WTC11 (cell line): ENCODE measurements around the gene CEMIP. TPM values are rescaled to one million over a fixed set of nuclear protein-coding genes. Genes with fewer than 3 reads are reported as not detected.

Source experiments
- ATAC-seq: fragments of 200-7000 bp; cut with Tn5 transposase; 2 replicates; pipeline ENCODE4 v1.10.0; 2021; ENCODE audit warnings: mild to moderate bottlenecking, moderate library complexity
- CTCF ChIA-PET: fragments of 300-600 bp; sonication (Branson Sonifier 250); formaldehyde crosslinking; loops from one replicate; lab custom pipeline; 2021; ENCODE audit warnings: antibody characterized with exemption; lab: Charles Lee
- POLR2A ChIA-PET: fragments of 350-600 bp; sonication (Branson Sonifier 250); formaldehyde crosslinking; loops from one replicate; lab custom pipeline; 2021; ENCODE audit warnings: antibody characterized with exemption; lab: Charles Lee
- DNase-seq: peaks from one replicate; pipeline ENCODE4 v3.0.0; 2021; ENCODE audit warnings: low spot score
- H3K27ac Mint-ChIP-seq: 2 replicates; pipeline ENCODE4 v1.8.0; 2021; ENCODE audit warnings: mixed read lengths
- H3K27me3 Mint-ChIP-seq: 2 replicates; pipeline ENCODE4 v1.8.0; 2021; ENCODE audit warnings: low read depth, mild to moderate bottlenecking, moderate library complexity, mixed read lengths
- H3K36me3 Mint-ChIP-seq: 2 replicates; pipeline ENCODE4 v1.8.0; 2021; ENCODE audit warnings: mixed read lengths
- H3K4me1 Mint-ChIP-seq: 2 replicates; pipeline ENCODE4 v1.8.0; 2022; ENCODE audit warnings: mixed read lengths
- H3K4me3 Mint-ChIP-seq: 2 replicates; pipeline ENCODE4 v1.8.0; 2021; ENCODE audit warnings: mild to moderate bottlenecking, moderate library complexity, mixed read lengths
- H3K9me3 Mint-ChIP-seq: 2 replicates; pipeline ENCODE4 v1.8.0; 2021; ENCODE audit warnings: mixed read lengths
- ATF6 ChIP-seq: sonication (generic); formaldehyde crosslinking; IDR thresholded peaks from 2 replicates; pipeline ENCODE4 v1.8.1; 2023; ENCODE audit warnings: mild to moderate bottlenecking, missing genetic modification reagents
- E2F1 ChIP-seq: sonication (generic); formaldehyde crosslinking; IDR thresholded peaks from 2 replicates; pipeline ENCODE4 v1.8.0; 2022; ENCODE audit warnings: mild to moderate bottlenecking, missing genetic modification reagents
- E2F4 ChIP-seq: sonication (generic); formaldehyde crosslinking; IDR thresholded peaks from 2 replicates; pipeline ENCODE4 v1.8.1; 2022; ENCODE audit warnings: low read depth, mild to moderate bottlenecking, moderate library complexity, missing genetic modification reagents, borderline replicate concordance
- E2F5 ChIP-seq: sonication (generic); formaldehyde crosslinking; IDR thresholded peaks from 2 replicates; pipeline ENCODE4 v1.8.1; 2022; ENCODE audit warnings: mild to moderate bottlenecking, moderate library complexity, missing genetic modification reagents
- ELF4 ChIP-seq: sonication (generic); formaldehyde crosslinking; IDR thresholded peaks from 2 replicates; pipeline ENCODE4 v1.8.1; 2022; ENCODE audit warnings: low read depth, mild to moderate bottlenecking, moderate library complexity, missing genetic modification reagents
- FOXJ3 ChIP-seq: sonication (generic); formaldehyde crosslinking; IDR thresholded peaks from 2 replicates; pipeline ENCODE4 v1.9.0; 2021; ENCODE audit warnings: missing genetic modification reagents, mild to moderate bottlenecking, borderline replicate concordance
- GRHL2 ChIP-seq: fragments of 250-450 bp; sonication (Bioruptor Pico); IDR thresholded peaks from 2 replicates; pipeline ENCODE4 v1.8.0; 2022; ENCODE audit warnings: mild to moderate bottlenecking, moderate library complexity; ENCODE audit not compliant: insufficient replicate concordance, severe bottlenecking
- HMGA2 ChIP-seq: fragments of 250-450 bp; sonication (Bioruptor Pico); IDR thresholded peaks from 2 replicates; pipeline ENCODE4 v1.4.0; 2021; ENCODE audit warnings: mild to moderate bottlenecking, moderate library complexity
- IRF1 ChIP-seq: sonication (generic); formaldehyde crosslinking; IDR thresholded peaks from 2 replicates; pipeline ENCODE4 v1.8.0; 2023; ENCODE audit warnings: missing genetic modification reagents
- JAZF1 ChIP-seq: fragments of 250-450 bp; sonication (Bioruptor Pico); IDR thresholded peaks from 2 replicates; pipeline ENCODE4 v1.9.0; 2021; ENCODE audit warnings: moderate library complexity, mild to moderate bottlenecking, inconsistent platforms
- PREB ChIP-seq: sonication (generic); formaldehyde crosslinking; IDR thresholded peaks from 2 replicates; pipeline ENCODE4 v1.8.1; 2022; ENCODE audit warnings: mild to moderate bottlenecking, missing genetic modification reagents, moderate library complexity, borderline replicate concordance
- ZBTB21 ChIP-seq: sonication (generic); formaldehyde crosslinking; IDR thresholded peaks from 2 replicates; pipeline ENCODE4 v1.8.1; 2023; ENCODE audit warnings: mild to moderate bottlenecking, missing genetic modification reagents, borderline replicate concordance
- ZBTB43 ChIP-seq: sonication (generic); formaldehyde crosslinking; IDR thresholded peaks from 2 replicates; pipeline ENCODE4 v1.8.1; 2023; ENCODE audit warnings: mild to moderate bottlenecking, missing genetic modification reagents
- ZNF512 ChIP-seq: sonication (generic); formaldehyde crosslinking; IDR thresholded peaks from 2 replicates; pipeline ENCODE4 v1.8.1; 2022; ENCODE audit warnings: missing genetic modification reagents, borderline replicate concordance
- ZSCAN18 ChIP-seq: fragments of 250-450 bp; sonication (Bioruptor Pico); IDR thresholded peaks from 2 replicates; pipeline ENCODE4 v2.1.2; 2022; ENCODE audit warnings: mild to moderate bottlenecking, moderate library complexity
- total RNA-seq: library from RNA; stranded (reverse); gene quantifications from 3 replicates; pipeline ENCODE4 v1.2.3, GENCODE V29; 2021

CEMIP gene
- total RNA-seq, 1 experiment from 2014 or later, result 0.87 TPM

GRCh38 chr15:80878867-80879250, 99.7 kb downstream of the CEMIP start:
- Mint-ChIP-seq H3K9me3 (no peaks in the 10 kb centered on the region), H3K27me3 (peaks cover 3% of the 10 kb centered on the region; the same call in 1 of the 2 replicates), H3K4me3 (no peak overlapping the region), H3K36me3 (no peaks in the 10 kb centered on the region), H3K4me1 (peaks cover 19% of the 10 kb centered on the region), H3K27ac (no peak overlapping the region)
- DNase-seq (no peak), ATAC-seq (no peak)
- TF ChIP-seq ZBTB43 (CRISPR knock-in tag), result no peak
- no peak for TF ChIP-seq IRF1 (CRISPR knock-in tag)
- no peak for TF ChIP-seq HMGA2 (CRISPR knock-in tag)
- no peak for TF ChIP-seq E2F5 (CRISPR knock-in tag)
- TF ChIP-seq E2F4 (CRISPR knock-in tag), result no peak
- no peak for TF ChIP-seq ZBTB21 (CRISPR knock-in tag)
- TF ChIP-seq ZNF512, result no peak
- no peak for TF ChIP-seq ELF4 (CRISPR knock-in tag)
- TF ChIP-seq ATF6 (CRISPR knock-in tag), result no peak
- TF ChIP-seq ZSCAN18 (CRISPR knock-in tag), result no peak
- no peak for TF ChIP-seq GRHL2 (CRISPR knock-in tag)
- TF ChIP-seq JAZF1, result no peak
- TF ChIP-seq PREB (CRISPR knock-in tag), result no peak
- TF ChIP-seq E2F1 (CRISPR knock-in tag), result no peak
- TF ChIP-seq FOXJ3, result no peak
- ChIA-PET CTCF (interaction anchor here (0.9 to 2.8 kb wide), 9 partner anchors 8 to 311 kb away, joined by 3 to 10 read pairs (median 5); partner anchors contain the start of gene CEMIP), POLR2A (no interaction called here)
